AG04449 (cell line): ENCODE measurements around the gene RSPH1.

Source experiments
- CTCF ChIA-PET: fragments of 350-600 bp; formaldehyde crosslinking; extraction: SDS; loops from one replicate; lab custom pipeline; 2021; ENCODE audit warnings: antibody characterized with exemption; lab: Yijun Ruan, JAX
- POLR2A ChIA-PET: fragments of 400-600, 350-600 bp; formaldehyde crosslinking; extraction: SDS; loops from one replicate; lab custom pipeline; 2020; ENCODE audit warnings: antibody characterized with exemption, inconsistent platforms; lab: Yijun Ruan, JAX
- DNase-seq: peaks from one replicate; pipeline ENCODE4 v3.0.0-alpha.2; 2010; ENCODE audit warnings: low read depth, low spot score
- H3K4me3 ChIP-seq: 2 replicates; pipeline ENCODE4 v1.5.1; 2011; ENCODE audit warnings: low read depth, mild to moderate bottlenecking, control low read depth, low read length
- TF ChIP-seq, protein P1 (sequence below): IDR thresholded peaks from one replicate; pipeline ENCODE4 v1.5.1; 2011; ENCODE audit warnings: mild to moderate bottlenecking, moderate library complexity, low read length, control low read depth, inconsistent platforms; ENCODE audit not compliant: insufficient read depth; ENCODE audit errors: missing control alignments

Gene RSPH1

DNA sequence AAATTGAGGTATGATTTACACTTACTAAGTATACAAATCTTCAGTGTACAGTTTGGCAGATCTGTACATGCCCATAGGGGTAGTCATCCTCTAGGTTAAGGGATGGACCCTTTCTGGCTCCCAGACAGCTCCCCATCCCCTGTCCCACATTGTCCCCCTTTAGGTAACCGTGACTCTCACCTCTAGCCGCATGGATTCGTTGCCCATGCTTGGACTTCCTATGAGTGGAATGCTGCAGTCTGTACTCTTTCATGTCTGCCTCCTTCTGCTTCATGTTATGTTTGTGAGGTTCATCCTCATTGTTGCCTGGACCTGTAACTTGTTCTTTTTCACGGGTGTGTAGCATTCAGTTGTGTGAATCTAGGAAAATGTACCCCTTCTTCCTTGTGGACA is 37.9 kb upstream of the RSPH1 start:
- ChIA-PET CTCF (interaction anchor here (0.7 kb wide), 1 partner anchor 193 kb away, joined by 3 read pairs; no protein-coding TSS in a partner anchor), POLR2A (no interaction called here)
- DNase-seq: no peak
- H3K4me3 ChIP-seq: no peak overlapping the region
- TF ChIP-seq, protein P1, sequence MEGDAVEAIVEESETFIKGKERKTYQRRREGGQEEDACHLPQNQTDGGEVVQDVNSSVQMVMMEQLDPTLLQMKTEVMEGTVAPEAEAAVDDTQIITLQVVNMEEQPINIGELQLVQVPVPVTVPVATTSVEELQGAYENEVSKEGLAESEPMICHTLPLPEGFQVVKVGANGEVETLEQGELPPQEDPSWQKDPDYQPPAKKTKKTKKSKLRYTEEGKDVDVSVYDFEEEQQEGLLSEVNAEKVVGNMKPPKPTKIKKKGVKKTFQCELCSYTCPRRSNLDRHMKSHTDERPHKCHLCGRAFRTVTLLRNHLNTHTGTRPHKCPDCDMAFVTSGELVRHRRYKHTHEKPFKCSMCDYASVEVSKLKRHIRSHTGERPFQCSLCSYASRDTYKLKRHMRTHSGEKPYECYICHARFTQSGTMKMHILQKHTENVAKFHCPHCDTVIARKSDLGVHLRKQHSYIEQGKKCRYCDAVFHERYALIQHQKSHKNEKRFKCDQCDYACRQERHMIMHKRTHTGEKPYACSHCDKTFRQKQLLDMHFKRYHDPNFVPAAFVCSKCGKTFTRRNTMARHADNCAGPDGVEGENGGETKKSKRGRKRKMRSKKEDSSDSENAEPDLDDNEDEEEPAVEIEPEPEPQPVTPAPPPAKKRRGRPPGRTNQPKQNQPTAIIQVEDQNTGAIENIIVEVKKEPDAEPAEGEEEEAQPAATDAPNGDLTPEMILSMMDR: no peak

DNA sequence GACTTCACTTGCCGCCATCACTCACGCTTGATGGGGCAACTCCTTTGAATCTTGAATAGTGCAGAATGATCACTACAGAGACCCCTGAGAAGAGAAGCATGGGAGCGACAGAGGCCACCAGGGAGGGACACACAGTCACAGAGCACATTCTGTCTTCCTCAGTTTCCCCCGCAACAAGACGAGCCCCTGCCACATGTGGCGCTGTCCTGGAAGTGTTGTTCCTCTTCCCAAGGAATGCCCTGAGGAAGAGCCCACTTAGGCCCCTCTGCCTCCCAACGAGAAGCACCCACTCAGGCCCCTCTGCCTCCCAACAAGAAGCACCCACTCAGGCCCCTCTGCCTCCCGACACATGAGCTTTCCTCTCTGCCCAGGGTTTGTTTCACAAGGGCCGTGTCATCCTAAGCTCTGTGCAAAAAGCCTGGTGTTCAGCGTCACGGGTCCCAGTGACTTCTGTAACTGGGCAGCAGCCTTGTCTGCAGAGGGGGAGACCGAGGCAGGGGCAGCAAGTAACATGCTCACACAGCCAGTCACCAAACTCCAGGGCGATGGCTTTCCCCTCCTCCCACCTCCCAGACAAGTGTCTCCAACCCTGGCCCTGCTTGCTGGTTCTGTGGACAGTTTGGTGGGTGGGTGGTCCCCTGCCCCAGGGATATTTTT is 37.4 kb upstream of the RSPH1 start:
- TF ChIP-seq, protein P1: no peak
- ChIA-PET CTCF (interaction anchor here (0.7 kb wide), 1 partner anchor 193 kb away, joined by 3 read pairs; no protein-coding TSS in a partner anchor), POLR2A (no interaction called here)
- H3K4me3 ChIP-seq: no peak overlapping the region
- no peak for DNase-seq

DNA sequence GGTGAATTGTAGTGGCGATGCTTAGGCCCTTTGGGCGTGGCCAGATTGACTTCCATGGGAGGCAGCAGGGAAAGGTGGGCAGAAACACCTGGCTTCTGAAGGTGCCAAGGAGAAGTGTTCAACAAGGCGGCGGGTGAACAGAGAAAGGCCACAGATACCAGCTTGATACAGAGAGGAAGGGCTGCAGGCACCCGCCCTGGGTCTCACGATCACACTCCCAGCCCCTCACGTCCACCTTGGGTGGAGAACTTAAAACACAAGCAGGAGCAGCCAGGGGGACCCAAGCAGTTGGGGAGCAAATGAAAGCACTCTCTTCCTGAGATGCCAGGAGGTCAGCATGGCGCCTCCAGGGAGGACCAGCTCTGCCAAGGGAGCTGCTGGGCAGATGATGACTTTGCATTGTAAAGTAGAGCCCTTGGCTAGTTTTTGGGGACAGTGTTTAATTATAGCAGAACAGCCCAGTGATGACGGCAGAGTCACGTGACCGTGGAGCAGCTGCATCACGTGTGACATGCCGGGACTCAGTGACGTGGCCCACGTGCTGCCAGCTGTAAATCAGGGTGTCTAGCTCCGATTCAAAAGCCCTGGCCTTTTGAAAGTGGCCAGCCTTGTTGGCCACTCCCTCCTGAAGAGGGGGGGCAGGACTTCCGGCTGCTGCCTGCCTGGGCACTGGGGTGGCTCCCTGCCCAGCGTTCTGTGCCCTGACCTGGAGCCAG is 36.6 kb upstream of the RSPH1 start:
- CTCF ChIA-PET: no interaction called here
- POLR2A ChIA-PET: no interaction called here
- TF ChIP-seq, protein P1: no peak
- H3K4me3 ChIP-seq: no peak overlapping the region
- DNase-seq: no peak

DNA sequence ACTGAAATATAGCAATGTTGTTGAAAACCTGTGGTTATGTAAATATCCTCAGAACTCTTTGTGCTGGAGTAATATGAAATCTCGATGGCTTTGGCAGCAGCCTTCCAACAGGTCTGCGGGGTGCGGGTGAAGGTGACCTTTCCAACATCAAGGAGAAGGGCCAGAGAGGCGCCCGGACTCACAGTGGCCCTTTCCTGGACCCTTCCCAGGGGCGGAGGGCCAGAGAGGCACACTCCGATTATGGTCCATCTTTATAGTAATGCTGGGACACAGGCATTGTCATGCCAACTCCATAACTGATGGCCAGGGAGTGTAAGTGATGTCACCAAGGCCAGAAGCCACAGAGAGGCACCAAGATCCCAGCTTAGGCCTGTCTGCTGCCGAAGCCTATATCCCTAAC is 35.7 kb upstream of the RSPH1 start:
- DNase-seq: no peak
- H3K4me3 ChIP-seq: no peak overlapping the region
- TF ChIP-seq, protein P1: no peak
- POLR2A ChIA-PET: no interaction called here
- CTCF ChIA-PET: no interaction called here

DNA sequence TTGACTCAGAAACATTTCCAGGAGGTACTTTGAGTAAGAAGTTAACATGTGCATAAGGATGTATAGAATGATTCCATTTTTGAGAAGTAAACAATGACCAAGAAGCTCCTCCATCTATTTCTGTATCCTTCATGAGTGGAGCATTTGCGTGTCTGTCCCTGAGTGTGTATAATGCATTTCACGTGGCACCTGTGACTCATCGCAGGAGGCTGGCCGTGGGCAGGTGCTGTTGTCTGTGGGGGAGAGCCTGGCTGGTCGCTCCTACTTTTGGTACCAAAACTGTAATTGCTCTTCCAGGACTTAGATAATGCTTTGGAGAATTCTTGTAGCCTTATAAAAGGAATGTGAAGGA is 34.1 kb upstream of the RSPH1 start:
- POLR2A ChIA-PET: no interaction called here
- no peak overlapping the region for H3K4me3 ChIP-seq
- DNase-seq: no peak
- CTCF ChIA-PET: no interaction called here
- TF ChIP-seq, protein P1: no peak

DNA sequence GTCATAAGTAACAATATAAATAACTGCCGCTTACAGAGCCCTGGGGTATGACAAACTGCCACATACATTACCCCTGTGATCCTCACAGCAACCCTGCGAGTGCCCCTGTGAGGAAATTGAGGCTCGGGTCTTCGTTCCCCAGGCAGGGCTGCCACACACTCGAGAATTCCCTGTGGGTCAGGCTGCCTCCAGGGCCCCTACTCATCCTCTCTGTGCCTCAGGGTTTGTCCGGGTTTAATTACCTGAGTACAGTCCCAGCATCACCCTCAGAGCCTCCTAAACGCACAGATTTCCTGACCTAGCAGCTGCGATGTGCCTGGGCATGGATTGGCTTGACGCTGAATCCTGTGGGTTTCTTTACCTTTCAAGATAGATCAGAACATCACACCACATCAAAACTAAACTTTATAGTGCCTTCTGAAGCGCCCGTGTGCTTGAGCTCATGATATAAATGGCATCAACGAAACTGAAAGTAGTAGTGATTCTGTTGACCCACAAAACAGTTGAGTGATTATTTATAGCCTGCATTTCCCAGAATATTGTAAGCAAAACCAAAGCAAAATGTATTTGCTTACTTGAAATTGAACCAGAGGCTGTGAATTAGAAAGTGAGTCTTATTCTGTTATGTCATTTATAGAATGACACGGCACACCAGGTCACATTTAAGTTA is 31.6 kb upstream of the RSPH1 start:
- ChIA-PET CTCF (no interaction called here), POLR2A (no interaction called here)
- no peak overlapping the region for H3K4me3 ChIP-seq
- DNase-seq: no peak
- TF ChIP-seq, protein P1: no peak
